Measurements from ENCODE around the gene EEFSEC.
"Not testable (repeated sequence)": the region's sequence is repeated elsewhere in the genome, so short reads cannot be mapped to it uniquely, and the experiment has no call there.

EEFSEC gene

GRCh38 chr3:128154354-128154753 is 1.1 kb downstream of the EEFSEC start:
- DNase-seq = not testable (repeated sequence)

DNA sequence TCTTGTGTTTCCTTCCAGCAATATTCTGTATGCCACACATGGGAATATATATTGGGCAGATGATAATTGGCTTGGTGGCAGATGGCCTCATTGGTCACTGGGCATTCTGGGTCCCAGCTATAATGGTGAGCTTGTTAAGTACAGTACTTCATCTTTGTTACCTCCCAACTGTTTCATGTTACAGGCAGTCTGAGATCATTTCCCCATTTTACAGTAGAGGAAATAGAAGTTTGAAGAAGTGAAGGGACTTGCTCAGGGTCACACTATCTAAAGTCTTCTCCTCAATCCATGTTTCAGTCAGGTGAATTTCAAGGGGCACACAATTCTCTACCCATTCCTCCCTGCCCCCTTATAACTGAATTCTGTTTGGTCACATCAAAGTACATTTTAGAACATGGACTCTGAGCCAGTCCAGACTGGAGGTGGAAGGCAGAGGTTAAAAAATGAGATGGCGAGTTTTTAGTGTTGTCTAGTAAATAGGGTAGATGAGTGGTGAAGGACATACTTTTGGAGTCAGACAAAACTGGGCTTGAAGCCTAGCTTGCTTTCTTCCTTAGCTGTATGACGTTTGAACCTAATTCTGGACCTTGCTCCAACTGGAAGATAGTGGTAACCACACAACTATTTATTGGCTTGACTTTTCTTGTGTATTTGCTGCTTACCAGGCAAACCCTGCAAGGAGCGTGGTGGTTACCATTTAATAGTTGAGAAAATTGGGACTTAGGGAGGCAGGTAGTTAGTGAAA is 2.5 kb downstream of the EEFSEC start:
- no peak for DNase-seq

DNA sequence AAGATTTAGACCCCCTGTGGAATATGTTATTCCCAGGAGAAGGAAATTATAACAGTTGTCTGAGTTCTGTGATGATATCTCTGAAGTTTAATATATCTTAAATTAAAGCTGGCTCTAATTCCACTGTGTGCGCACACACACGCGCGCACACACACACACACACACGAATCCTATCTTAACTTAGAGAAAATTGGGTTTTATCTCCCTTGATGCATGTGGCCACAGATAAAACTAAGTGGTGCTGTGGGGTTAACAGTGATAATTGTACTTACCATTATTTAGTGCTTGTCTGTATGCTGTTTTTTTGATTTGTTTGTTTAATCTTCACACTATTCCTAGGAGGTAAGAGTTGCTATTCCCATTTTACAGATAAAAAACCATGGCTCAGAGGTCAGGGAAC is 7.4 kb downstream of the EEFSEC start:
- no peak for DNase-seq

GRCh38 chr3:128163432-128163831 is 10.2 kb downstream of the EEFSEC start:
- no peak for DNase-seq

GRCh38 chr3:128166971-128167453 is 13.7 kb downstream of the EEFSEC start:
- no peak for DNase-seq

DNA sequence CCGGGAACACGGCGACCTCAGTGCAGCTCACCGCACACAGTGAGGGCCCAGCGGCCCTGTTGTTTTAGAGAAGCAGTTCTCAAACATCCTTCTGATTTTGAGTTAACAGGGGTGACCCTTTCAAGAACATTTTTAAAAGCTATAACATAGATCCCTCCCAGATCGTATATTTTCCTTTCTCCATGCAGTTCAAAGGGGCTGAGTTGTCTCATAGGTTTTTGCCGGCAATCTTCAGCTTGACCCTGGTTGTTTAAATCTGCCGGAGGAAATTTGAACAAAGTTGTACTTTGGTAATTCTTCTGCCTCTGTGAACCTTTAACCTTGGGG is 14.3 kb downstream of the EEFSEC start:
- no peak for DNase-seq

GRCh38 chr3:128167973-128168674 is 14.8 kb downstream of the EEFSEC start:
- DNase-seq = no peak

DNA sequence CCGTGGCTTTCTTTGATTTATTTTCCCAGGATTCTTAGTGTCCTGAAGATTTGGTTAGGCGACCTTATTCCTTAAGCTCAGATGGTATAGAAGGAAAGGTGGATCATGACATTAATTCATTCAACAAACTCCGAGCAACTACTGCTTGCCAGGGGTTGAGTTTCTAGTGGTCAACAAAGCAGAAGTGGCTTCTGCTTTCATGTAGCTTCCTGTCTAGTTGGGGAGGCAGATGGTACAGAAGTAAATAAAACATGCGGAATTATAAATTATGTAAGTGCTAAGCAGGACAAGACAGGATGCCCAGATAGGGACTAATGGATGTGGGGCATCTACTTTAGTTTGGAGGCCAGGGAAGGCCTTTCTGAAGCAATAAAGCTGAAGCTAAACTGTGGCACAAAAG is 15.6 kb downstream of the EEFSEC start:
- no peak for DNase-seq

DNA sequence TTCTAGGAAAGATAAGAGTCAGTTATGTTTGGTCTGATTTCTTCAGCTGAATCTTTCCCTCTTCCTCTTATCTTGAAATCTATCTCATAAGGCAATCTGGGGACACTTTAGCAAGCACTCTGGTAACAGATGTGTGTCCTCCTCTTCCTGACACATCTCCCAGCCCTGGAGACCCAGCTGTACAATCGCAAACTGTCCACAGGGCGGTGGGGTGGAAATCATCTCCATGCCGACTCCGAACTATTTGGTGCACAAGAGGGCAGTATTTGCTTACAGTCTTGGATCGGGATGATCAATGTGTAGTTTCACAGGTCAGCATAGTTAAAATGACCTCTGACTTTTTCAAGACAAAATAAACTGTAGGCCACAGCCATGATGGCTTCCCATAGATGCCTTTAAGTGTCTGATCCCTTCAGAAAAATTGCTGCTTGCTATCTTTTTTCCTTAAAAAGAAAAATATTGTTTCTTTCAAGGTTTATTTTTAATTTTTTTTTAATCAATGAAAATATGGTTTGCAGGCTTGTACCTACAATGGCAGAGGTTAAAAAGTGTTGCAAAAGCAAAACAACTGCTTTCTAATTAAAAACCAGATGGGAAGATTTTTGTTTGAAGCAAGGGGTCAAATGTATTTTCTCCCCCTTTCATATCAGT is 17.7 kb downstream of the EEFSEC start:
- DNase-seq = no peak

GRCh38 chr3:128173200-128173599 is 19.9 kb downstream of the EEFSEC start:
- DNase-seq = no peak

GRCh38 chr3:128173849-128174248 is 20.6 kb downstream of the EEFSEC start:
- DNase-seq = no peak

DNA sequence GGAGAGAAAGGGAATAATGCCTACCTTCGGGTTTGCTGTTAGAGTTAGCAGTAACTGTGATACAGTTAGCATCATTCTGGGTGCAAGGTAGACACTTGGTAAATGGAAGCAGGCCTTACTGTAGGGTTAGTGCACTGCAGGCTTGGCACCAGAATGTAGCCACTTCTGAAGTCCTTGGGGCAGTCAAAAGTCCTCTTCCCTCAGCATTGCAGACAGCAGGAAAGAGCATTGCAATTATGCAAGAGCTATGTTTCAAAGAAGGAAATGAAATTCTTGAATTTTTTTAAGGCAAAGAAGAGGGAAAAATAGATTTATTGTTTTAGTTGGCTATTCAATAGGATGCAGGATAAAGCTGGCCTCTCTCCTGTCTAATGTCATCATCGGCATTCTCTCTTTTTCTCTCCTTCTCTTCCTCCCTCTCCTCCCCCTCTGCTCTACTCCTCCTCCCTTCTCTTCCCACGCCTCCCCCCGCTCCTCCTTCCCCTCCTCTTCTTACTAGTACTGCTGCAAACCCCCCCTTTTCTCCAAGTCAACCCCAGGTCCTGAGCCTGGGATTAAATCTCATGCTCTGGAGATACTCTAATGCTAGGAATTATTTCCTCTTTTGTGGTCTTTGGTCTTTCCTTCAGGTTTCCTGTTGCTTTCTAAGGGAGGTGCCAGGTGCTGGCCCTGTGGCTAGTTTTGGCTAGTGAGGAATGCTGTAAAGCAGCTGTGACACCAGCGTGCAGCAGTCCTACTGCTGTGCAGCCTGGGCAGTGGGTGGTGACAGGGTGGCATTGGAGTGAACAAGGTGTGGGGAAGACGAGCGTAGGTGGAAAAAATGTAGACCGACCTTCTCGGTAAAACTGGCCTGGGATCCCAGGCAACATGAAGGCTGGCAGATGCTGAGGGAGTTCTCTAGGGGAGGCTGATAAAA is 21.7 kb downstream of the EEFSEC start:
- DNase-seq = no peak

DNA sequence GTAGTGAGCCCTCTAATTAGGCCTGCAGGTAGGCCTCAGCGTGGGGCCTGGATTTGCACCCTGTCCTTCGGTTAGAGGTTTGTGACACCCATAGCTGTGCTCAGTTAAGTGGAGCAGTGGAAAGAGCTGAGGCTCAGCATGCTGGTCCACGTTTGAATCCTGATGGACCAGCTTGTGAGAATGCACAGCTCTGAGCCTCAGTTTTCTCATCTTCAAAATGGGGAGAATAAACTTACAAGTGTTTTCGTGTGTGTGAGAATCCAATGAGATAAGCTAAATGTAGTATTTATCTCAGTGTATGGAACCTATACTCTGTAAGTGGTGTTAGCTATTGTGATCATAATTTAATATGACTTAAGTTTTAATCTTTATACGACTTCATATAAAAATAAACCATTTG is 22.5 kb downstream of the EEFSEC start:
- DNase-seq = no peak

DNA sequence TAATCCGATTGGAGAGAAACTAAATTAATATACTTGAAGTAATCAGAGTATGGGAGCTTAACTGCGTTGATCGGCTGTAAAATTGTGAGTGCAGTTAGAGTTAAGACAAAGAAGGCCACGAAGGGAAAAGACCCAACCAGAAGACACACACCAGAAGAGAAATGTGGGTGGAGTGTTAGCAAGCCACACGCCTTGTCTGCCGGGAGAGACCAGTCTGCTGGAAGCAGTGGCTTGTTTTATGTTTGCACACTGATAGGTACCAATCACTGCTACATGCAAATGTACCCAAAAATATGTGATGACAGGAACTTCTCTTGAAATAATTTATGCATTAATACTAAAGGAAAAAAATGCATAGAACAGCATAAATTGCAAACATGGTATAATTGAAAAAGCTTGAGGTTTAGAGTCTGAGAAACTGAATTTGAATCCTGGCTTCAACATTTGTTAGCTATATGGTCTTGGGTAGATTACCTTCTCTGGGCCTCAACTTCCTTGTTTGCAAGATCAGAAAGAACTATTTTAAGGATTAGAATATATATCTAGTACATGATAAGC is 23.1 kb downstream of the EEFSEC start:
- DNase-seq = no peak

DNA sequence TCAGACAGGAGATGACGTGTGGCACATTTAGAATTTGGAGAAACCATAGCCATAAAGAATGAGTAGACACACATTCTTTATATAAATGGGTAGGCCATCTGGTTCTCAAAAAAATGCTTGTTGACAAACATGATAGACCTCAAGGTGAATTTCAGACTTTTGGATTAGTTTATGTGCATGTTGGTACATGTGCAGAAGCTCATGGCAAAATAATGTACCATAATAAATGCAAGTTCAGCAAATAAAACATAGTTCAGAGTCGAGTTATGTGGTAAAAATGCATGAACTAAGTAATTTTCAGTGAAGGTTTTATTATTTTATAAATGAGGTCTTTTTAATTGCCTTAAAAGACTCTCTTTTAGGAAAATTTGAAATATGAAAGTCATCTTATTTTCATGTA is 24.6 kb downstream of the EEFSEC start:
- no peak for DNase-seq

GRCh38 chr3:128178782-128179483 is 25.7 kb downstream of the EEFSEC start:
- DNase-seq = no peak

GRCh38 chr3:128179484-128179819 is 26.2 kb downstream of the EEFSEC start:
- no peak for DNase-seq

- DNase-seq = no peak
These were observed 27.2 kb downstream of the EEFSEC start for GRCh38 chr3:128180436-128180835.

DNA sequence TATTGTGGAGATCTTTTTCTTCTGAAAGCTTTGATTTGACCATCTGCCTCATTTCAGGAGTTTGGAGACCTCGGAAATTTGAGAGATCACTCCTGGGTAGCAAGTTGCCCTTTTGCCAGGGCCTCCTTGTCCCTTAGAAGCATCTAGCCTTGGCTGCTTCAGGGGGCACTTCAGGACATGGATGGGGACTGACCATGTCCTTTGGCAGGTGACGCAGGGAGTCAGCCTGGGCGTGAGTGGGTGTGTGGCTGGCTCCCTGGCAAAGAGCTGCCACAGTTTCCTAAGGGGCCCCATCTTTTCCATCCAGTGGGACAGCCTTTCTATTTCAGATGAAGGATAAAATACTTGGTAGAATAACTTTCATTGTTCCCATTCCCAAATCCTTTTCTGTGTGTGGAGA is 27.6 kb downstream of the EEFSEC start:
- no peak for DNase-seq

GRCh38 chr3:128182656-128183055 is 29.4 kb downstream of the EEFSEC start:
- no peak for DNase-seq

GRCh38 chr3:128185630-128186447 is 32.6 kb downstream of the EEFSEC start:
- DNase-seq = no peak

All from NCI-H1048 (cell line).